SU-DHL-6 (cell line): Measurements from ENCODE around the gene RAB37.

ENCODE experiments used
- EZH2phosphoT487 ChIP-seq: fragments of 200-600 bp; sonication (generic), shearing (Covaris generic); conservative IDR thresholded peaks from 2 replicates; pipeline ENCODE4 v1.6.1; 2018; ENCODE audit warnings: mild to moderate bottlenecking, antibody characterized with exemption, low read length, moderate library complexity, mixed read lengths
- TF ChIP-seq, protein P1 (sequence below): fragments of 200-600 bp; sonication (generic); IDR thresholded peaks from one replicate; pipeline ENCODE4 v1.5.1; 2017; ENCODE audit warnings: antibody characterized with exemption, mild to moderate bottlenecking, low read length, moderate library complexity; ENCODE audit not compliant: insufficient read depth, poor library complexity, severe bottlenecking

DNA sequence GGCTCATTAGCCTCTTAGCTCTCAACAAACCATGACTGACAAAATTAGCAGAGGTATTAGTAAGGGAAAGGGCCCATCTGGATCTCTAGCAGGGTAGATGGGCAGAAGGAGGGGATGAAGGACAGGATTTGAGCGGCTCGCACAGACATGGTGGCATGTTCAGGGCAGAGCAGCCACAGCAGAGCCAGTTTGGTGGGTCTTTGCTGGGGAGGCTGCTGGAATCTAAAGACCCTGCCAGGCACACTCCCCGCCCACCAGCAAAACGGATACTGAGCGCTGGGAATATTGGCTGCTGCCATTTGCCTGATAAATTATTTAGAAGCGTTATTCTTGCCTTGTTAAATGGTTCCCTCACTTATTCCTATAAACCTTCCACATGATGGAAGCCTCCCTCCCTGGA is 59.8 kb downstream of the RAB37 start:
- TF ChIP-seq, protein P1, sequence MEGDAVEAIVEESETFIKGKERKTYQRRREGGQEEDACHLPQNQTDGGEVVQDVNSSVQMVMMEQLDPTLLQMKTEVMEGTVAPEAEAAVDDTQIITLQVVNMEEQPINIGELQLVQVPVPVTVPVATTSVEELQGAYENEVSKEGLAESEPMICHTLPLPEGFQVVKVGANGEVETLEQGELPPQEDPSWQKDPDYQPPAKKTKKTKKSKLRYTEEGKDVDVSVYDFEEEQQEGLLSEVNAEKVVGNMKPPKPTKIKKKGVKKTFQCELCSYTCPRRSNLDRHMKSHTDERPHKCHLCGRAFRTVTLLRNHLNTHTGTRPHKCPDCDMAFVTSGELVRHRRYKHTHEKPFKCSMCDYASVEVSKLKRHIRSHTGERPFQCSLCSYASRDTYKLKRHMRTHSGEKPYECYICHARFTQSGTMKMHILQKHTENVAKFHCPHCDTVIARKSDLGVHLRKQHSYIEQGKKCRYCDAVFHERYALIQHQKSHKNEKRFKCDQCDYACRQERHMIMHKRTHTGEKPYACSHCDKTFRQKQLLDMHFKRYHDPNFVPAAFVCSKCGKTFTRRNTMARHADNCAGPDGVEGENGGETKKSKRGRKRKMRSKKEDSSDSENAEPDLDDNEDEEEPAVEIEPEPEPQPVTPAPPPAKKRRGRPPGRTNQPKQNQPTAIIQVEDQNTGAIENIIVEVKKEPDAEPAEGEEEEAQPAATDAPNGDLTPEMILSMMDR: no peak
- no peak for TF ChIP-seq EZH2phosphoT487
